ENCODE data around the gene AGXT. TPM values are rescaled to one million over a fixed set of nuclear protein-coding genes. Genes with fewer than 3 reads are reported as not detected.
"Not testable (repeated sequence)": the region's sequence is repeated elsewhere in the genome, so short reads cannot be mapped to it uniquely, and the experiment has no call there.

AGXT gene
- total RNA-seq, 4 donors from 2014 or later = 1.5 TPM; not detected in 3

DNA sequence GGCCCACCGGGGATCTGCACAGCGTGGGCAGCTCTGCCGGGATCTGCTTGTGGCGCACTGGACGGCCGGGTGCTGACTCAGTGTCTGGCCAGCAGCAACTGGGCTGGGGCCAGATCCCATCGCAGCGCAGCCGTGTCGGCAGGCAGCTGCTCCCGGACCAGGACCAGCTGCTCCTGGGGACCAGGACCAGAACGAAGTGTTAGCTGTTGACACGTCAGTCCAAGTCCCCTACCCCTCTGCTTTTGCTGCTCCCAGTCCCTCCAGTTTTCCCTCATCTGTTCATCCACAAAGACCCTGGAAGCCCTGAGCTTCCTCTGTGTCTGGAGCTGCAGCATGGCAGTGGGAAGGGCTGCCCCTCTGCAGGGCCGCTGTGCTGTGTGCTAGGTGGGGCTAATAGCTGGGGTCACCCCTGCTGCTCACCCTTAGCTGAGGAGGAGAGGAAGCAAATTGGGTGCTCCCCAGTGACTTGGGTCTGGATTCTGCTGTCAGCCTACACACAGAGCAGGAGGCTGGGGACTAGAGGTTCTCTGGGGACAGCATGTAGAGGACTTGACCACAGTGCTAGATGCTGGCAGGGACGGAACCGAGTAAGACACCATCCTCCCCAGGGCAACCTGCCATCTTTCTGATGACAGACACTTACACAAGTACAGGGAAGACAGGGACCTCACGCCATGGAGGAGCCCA is 31.7 kb upstream of the AGXT start:
- Histone ChIP-seq H3K27me3 (no peaks in the 10 kb centered on the region), H3K4me1 (peaks cover 0 to 8% (median 1%) of the 10 kb centered on the region in 4 donors), H3K36me3 (no peaks in the 10 kb centered on the region), H3K27ac (no peak overlapping the region), H3K9me3 (peaks cover 0 to 6% (median 0%) of the 10 kb centered on the region in 4 donors), H3K4me3 (no peak overlapping the region)
- no peak for TF ChIP-seq CTCF (IDR thresholded peaks at IDR 0.05)
- no peak for TF ChIP-seq POLR2A (IDR thresholded peaks at IDR 0.05)
- DNase-seq = peak in 1 of 3 donors; percentile 49

DNA sequence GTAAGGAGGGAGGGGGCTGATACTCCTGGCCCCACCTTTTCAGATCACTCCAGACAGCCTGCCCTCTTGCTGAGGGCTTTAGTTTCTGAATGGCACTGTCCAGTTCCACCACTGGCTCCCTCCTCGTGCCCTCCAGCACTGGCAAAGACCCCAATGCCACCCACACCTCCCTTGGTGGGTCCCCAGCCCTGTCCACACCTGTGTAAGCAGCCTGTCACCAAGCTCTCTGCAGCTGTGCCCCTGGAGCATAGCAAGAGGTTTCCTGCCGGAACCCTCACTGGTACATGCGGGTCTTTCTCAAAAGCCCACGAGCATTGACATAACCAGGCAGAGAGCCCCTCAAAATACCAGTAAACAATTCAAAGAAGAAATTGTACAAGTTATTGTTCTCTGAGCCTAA is 31.0 kb upstream of the AGXT start:
- TF ChIP-seq POLR2A (IDR thresholded peaks at IDR 0.05) (no peak), CTCF (IDR thresholded peaks at IDR 0.05) (no peak)
- H3K27ac ChIP-seq = no peak overlapping the region
- peaks cover 0 to under 1% (median 0%) of the 10 kb centered on the region in 4 donors for H3K4me1 ChIP-seq
- no peak for DNase-seq
- no peaks in the 10 kb centered on the region for H3K27me3 ChIP-seq
- no peak overlapping the region for H3K4me3 ChIP-seq
- H3K36me3 ChIP-seq = no peaks in the 10 kb centered on the region
- H3K9me3 ChIP-seq = no peaks in the 10 kb centered on the region

DNA sequence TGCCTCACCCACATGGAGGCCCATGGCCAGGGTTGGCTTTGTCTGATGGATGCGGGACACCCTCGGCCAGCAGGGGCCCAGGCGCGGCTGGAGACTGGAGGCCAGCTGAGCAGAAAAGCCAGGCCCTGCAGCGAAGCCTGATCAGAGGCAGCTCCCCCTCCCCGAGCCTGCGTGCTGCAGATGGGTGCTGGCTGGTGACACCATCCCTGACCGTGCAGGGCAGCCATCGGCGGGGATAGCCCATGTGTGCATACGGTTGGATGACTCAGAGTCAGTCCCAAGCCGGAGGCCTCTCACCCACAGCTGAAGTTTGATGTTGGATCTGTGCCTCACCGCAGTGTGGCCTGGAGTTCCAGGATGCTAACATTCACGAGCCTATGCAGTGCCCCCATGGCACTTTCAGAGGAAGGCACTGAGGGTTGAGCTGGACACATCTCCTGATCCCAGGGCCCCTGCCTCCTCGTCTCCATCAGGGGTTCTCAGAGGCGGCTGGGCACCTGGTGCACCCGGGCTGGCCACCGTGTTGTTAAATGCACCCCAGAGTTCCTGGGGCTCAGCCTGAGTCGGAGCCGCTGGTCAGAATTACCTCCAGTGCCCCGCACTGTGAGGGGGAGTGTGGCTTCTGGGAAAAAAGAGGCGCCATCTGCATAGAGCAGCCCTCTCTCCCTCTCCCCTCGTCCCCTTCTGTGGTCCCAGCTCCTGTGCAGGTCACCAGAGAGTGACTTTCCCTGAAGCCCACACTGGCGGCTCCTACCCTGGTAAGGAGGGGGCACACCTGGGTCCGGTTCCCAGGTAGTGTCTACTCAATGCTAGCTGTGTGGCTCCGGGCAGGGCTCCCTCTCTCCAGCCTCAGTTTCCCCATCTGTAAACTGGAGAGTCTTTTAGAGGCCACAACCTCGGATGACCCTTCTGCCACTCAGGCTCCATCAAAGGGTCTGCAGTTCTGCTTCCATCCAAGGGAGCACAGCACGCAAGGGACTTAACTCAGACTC is 29.2 kb upstream of the AGXT start:
- Histone ChIP-seq H3K36me3 (no peaks in the 10 kb centered on the region), H3K4me1 (no peaks in the 10 kb centered on the region), H3K27ac (no peak overlapping the region), H3K4me3 (no peak overlapping the region), H3K9me3 (no peaks in the 10 kb centered on the region), H3K27me3 (no peaks in the 10 kb centered on the region)
- DNase-seq = no peak
- TF ChIP-seq POLR2A (IDR thresholded peaks at IDR 0.05) (no peak), CTCF (IDR thresholded peaks at IDR 0.05) (no peak)

DNA sequence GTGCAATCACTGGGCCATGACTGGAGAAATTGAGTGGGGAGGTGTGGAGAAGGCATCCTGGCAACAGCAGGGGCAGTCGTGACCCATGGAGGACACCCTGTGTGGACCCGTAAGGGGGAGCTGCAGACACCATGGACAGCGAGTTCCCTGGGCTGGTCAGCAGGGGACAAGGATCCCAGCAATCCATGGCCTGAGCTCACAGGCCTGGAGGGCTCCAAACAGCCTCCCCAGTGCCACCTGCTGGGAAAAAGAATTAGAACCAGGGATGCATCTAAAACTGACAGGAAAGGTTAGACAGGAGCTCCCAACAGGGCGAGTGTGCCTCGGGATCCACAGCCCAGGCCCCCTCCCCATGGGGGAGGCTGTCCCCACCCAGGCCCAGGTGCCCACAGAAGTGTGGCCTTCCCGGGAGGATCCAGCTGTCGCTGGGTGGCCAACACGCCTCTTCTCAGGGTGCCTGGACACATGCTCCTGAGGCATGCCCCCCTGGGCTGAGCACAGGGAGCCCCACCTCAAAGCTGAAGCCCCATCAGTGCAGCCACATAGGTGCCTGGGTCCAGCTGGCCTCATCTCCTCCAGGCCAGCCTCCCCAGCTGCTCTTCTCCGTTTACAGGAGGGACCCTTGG is 28.1 kb upstream of the AGXT start:
- Histone ChIP-seq H3K27ac (no peak overlapping the region), H3K9me3 (no peaks in the 10 kb centered on the region), H3K4me1 (no peaks in the 10 kb centered on the region), H3K4me3 (no peak overlapping the region), H3K27me3 (no peaks in the 10 kb centered on the region), H3K36me3 (no peaks in the 10 kb centered on the region)
- no peak for TF ChIP-seq POLR2A (IDR thresholded peaks at IDR 0.05)
- TF ChIP-seq CTCF (IDR thresholded peaks at IDR 0.05) = peak in 4 of 6 experiments; percentile 37 to 53 (median 46)
- DNase-seq = no peak

GRCh38 chr2:240846309-240846708 is 22.3 kb upstream of the AGXT start:
- not testable (repeated sequence) for H3K27me3 ChIP-seq, DNase-seq, H3K4me3 ChIP-seq, H3K9me3 ChIP-seq, H3K27ac ChIP-seq, H3K4me1 ChIP-seq, H3K36me3 ChIP-seq

Measured in Peyer's patch (tissue), 4 donors.